ENCODE results near the gene PRAMEF12.

DNA sequence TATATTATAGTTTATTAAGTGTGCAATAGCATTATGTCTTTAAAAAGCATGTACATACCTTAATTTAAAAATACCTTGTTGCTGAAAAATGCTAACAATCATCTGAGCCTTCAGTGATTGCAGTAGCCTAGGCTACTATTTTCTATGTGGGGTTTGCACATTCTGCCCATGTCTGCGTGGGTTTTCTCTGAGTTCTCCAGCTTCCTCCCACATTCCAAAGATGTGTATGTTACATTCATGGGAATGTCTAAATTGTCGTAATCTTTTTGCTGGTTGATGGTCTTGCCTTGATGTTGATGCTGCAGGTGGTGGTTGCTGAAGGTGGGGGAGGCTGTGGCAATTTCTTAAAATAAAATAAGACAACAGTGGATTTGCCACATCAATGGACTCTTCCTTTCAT lies 45.1 kb upstream of the PRAMEF12 start:
- no peak for TF ChIP-seq POLR2A (IDR thresholded peaks at IDR 0.05)
- TF ChIP-seq, protein P1, sequence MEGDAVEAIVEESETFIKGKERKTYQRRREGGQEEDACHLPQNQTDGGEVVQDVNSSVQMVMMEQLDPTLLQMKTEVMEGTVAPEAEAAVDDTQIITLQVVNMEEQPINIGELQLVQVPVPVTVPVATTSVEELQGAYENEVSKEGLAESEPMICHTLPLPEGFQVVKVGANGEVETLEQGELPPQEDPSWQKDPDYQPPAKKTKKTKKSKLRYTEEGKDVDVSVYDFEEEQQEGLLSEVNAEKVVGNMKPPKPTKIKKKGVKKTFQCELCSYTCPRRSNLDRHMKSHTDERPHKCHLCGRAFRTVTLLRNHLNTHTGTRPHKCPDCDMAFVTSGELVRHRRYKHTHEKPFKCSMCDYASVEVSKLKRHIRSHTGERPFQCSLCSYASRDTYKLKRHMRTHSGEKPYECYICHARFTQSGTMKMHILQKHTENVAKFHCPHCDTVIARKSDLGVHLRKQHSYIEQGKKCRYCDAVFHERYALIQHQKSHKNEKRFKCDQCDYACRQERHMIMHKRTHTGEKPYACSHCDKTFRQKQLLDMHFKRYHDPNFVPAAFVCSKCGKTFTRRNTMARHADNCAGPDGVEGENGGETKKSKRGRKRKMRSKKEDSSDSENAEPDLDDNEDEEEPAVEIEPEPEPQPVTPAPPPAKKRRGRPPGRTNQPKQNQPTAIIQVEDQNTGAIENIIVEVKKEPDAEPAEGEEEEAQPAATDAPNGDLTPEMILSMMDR (IDR thresholded peaks at IDR 0.05) = no peak
